Right renal pelvis (tissue), 4 donors: ENCODE measurements around the gene ABI3BP. TPM values are rescaled to one million over a fixed set of nuclear protein-coding genes. Genes with fewer than 3 reads are reported as not detected.
"Not testable (repeated sequence)": the region's sequence is repeated elsewhere in the genome, so short reads cannot be mapped to it uniquely, and the experiment has no call there.

Source experiments
- DNase-seq, 4 donors: peaks; one replicate each; pipeline ENCODE4 v3.0.0-alpha.2; 2013; ENCODE audit warnings: low read depth in 4 of 4, low spot score in 3 of 4, missing footprints in 1 of 4
- polyA plus RNA-seq, 4 donors: library from polyadenylated mRNA; unstranded; fragments of 120-200 nt; gene quantifications; one replicate each; pipeline ENCODE4 v1.2.1, GENCODE V29; 2013; ENCODE audit not compliant: insufficient read length in 4 of 4

ABI3BP gene
- polyA plus RNA-seq, 4 donors, result 18.4 to 38.1 (median 28.2) TPM

DNA sequence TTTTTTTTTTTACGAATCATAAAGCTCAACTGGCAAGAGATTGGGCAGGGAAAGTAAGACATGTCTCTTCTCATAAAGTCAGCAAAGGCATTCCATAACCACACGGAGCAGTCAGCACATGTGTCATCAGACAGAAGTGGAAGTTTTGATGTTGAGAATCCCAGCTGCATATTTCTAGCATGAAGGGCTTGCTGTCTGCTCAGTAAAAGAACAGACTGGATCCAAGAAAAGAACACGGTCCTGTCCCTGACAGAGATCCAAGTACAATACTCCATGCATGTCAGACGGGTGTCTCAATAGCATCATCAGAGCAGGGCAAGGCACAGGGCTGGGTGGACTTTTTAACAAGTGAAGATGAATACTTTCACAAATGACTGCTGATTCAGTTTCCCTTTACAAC, 38.2 kb downstream of the ABI3BP start:
- DNase-seq, result no peak

DNA sequence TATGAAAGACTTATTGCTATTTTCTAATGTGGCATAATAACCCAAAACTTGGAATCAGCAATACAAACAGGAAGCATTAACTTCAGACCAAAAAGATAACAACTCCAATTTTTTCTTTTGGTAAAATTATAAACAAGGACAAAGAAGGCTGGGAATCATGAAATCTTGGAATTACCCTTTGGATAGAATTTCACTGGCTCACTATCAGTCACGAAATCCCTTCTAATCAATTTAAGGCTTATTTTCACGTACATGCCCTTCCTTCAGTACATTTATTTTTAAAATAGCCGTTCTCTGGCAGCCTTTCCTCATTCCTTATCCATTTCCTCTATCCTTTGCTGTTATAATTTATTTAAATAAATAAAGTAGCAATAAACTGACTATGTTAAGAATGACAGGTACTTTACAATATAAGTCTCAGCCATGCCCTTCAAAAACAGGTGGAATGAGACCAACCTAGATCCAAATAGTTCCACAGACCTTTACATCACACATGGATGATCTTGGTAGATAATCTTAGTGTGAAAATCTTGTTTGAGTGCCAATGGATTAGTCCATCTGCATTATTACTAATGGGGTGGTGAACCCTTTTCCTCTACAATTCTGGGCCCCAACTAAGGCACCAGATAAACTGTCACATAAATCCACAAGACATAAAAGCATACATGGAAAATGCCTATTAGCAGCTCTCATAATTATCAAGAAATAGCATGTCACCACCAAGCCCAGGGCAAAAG, 38.9 kb downstream of the ABI3BP start:
- DNase-seq, result no peak

DNA sequence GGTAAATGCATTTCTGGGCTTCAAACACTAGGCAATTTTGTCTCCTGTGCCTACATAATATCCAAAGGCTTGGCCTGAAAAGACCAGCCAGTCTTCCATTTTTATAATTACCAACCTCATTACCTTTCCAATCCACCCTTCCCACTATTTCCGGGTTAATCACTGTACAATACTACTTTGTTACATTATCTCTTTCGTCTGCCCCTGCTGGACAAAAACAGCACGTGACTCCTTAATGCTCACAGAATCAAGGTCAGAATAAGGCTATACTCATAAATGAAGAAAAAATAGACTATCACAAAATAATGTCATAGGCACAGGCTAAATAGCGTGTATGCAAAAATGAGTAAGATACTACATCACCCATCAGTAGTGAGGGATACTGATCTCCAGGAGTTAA, 40.1 kb downstream of the ABI3BP start:
- no peak for DNase-seq

DNA sequence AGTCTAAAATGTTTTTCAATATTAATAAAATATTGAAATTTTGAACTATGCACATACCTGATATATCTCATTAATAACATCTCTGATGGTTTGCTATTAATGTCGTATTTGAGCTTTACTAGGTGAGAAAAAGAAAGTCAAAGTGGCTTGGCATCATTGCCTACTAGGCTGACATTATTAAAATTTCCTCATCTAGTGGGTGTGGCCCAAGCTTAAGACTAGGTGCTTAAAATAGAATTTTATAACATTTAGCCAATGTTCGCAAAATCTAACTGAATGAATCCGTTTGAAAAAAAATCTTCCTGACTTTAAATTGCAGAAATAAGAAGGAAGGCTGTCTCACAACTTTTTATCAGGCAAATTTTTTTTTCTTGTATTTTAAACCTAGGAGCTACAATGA, 46.1 kb downstream of the ABI3BP start:
- DNase-seq, result no peak

DNA sequence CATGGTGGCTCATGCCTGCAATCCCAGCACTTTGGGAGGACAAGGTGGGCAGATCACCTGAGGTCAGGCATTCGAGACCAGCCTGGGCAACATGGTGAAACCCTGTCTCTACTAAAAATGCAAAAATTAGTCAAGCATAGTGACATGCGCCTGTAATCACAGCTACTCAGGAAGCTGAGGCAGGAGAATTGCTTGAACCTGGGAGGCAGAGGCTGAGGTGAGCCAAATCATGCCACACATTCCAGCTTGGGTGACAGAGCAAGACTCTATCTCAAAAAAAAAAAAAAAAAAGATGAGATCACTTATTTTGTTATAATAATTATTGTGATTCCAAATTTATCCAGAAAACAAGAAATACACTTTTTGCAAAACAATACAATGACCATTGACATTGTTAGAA, 47.1 kb downstream of the ABI3BP start:
- not testable (repeated sequence) for DNase-seq

DNA sequence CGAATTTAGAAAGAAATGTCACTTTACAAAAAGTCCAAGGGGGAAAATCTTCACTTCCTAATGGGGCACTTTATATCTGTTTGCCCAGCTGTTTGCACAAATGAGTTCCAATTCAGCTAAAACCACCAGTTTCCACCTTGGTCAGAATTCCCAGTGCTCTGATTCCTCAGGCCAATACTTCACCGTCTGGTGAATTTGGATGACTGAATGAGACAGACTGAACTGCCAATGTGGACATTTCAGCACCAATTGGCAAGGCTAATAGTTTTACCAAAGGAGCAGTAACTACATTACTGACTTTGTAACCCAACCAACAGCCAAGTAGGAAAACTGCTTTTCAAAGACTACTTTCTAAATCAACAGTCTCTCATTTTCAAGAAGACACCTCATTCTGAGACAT, 51.8 kb downstream of the ABI3BP start:
- DNase-seq, result no peak

DNA sequence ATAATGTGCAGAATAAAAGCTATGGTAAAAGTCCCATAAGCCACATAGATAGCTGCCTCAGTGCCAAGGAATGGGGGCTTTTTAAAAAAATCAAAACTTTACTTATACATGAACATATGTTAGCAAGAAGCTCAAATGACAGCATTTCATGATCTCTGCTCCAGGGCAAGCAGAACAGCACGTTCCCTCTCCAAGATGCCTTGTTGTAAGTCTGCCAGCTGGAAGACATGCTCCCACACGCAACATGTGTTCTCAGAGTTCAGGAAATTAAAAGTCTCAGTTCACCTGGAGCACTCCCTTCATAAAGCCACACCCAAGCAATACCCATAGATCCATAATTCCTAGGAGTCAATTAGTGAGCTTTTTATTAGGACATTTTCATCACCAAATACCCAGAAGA, 52.2 kb downstream of the ABI3BP start:
- DNase-seq, result no peak

DNA sequence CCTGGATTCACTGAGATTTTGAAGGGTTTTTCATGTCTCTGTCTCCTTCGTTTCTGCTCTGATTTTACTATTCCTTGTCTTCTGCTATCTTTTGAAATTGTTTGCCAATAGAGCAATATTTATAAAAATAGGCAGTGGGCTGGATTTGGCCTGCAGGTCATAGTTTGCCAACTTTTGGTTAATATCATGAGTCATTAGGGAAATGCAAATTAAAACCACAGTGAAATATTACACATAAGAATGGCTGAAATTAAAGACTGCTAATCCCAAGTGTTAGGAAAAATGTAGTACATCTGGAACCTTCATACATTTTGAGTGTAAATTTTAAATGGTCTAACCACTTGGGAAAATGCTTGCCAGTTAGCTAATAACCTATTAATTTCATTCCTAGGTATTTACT, 56.3 kb downstream of the ABI3BP start:
- DNase-seq, result no peak

DNA sequence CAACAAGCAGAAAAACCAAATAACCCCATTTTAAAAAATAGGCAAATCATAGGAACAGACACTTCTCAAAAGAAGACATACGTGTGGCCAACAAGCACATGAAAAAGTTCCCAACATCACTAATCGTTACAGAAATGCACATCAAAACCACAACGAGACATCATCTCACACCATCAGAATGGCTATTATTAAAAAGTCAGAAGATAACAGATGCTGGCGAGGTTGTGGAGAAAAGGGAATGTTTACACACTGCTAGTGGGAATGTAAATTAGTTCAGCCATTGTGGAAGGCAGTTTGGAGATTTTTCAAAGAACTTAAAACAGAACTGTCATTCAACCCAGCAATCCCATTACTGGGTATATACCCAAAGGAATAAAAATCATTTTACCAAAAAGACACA, 60.7 kb downstream of the ABI3BP start:
- no peak for DNase-seq

DNA sequence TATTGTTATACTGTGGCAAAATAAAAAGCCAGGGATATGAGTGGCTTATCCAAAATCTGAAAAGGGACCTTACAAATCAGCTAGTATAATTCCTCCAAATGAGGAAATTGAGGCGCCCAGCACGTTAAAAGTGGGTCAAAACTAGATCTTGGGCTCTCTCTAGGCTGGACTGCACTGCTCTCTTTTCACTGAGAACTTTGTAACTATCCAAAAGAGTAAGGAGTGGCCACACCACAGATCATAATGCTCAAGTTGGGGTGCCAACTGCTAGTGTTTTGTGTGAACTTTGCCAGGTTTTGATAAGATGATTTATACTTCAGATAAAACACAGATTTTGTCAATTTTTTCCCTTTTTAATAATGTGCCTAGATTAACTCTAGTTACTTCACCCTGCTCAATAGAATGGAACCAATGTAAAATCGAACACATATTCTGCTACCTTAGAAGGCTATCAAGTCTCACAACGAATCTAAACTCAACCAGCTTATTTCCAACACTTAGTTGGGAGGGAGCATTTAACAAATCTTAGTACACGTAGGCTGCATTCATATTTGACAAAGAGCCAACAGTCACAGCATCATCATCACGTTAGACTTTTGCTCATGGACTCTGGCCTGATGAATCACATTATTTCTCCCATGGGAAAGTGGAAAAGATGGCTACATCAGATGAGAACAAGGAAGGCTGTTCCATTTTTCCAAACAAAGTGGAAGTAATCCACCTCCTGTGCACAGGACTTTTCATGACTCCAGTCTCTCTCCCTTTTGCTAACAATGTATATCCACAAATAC, 64.4 kb downstream of the ABI3BP start:
- DNase-seq, result no peak

DNA sequence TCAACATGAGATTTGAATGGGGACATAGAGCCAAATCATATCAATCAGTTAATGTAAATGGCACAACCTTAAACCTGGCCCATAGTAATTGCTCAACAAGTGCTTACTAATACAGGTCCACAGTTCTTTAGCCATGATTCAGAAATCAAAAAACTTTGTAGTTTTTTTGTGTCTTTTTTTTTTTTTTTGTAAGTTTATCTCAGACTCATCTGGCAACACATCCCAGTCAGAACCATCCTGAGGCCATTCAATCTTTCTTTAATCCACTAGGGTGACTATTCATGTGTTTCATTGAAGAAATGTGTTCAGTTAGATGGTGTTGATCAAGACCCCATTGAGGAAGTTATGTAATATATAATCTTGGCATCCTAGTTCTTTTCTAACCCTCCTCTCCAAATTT, 65.4 kb downstream of the ABI3BP start:
- no peak for DNase-seq

DNA sequence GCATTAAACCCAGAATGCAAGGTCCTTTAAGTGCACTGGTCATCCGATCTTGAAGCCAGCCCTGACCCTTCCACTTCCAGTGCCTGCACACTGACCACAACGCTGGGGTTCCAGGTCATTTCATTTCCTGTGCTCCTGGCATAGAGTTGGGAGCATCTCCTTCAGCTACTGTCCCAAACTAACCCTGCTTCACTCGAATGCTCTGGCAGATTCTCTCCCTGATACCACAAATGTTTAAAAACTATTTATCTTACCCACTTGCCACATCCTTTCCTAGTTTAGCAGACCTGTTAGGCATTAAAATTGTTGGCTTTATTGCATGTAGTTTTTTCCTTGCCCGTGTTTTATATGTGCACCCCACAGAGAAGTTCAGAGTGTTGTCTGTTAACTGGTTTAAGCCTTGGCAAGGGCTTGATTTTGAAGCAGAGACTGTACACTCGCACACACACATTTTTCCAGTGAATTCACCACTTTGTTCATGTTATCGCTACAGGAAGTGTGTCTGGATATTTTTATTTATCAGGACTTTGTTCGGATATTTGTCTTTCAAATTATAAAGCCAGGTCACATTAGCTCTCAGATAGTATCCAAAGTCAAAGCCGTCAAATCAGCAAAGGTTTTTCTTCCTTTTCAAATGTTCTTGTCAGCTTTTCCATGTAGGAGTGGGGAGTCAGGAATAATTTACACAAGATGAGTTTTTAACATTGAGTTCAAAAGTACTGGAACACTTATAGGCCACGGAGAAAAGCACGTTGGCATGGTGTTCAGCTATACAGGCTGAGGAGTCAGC, 77.3 kb downstream of the ABI3BP start:
- no peak for DNase-seq

DNA sequence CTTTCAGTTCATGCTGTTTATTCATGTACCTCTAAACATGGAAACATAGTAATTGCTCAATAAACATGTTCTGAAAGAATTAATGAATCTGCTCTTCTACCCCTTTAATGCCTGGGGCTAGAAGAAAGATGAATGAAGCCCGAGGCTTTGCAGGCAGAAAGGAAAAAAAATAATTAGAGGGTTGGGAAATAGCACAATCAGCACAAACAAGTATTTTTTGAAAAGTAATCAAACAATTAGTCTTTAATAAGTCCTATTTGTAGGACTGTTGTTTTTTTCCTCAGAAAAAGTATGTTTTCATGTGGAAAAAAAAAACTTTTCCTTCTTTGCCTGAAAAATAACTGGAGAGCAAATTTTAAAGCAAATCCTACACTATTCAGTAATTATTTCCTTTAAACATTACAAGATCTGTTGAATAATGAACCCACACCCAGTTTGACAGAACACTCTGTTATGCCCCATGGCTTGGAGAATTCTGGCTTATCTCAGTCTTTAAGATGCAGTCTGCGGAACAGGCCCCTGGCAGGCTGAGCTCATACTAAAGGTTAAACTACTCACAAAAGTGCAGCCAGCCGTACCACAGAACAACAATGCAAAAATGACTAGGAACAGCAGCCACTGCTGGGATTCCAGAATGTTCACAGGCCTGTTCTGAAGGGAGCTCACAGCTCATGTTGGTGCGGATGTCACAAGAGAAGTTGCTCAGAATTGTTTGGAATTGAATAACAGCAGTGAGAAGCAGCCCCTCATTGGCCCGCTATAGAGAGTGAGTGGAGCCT, 79.2 kb downstream of the ABI3BP start:
- peak in 2 of 4 donors; percentile 29 to 30 for DNase-seq

DNA sequence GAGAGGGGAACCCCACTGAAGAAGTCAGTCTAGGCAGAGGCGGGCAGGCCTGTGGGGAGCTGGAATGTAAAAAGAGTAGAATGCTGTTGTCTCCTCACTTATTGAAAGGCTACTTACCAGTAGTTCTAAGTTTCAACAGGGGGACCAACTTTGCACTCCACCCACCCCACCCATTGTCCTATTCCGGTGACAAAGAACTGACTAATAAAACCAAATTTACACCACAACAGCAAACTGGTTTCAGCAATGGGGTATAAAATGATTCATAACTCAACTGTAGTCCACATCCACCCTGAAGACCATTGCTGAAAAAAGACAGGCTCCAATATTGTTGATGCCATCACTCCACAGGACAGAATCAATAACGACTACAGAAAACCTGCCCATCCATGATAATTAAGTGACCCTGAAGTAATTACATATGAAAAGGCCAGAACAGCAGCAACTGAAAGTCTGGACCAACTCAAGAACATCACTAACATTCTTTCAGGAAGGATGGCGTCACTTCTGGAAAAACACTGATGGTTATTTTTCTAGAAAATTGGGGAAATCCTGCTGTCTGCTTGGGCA, 80.2 kb downstream of the ABI3BP start:
- DNase-seq, result no peak

DNA sequence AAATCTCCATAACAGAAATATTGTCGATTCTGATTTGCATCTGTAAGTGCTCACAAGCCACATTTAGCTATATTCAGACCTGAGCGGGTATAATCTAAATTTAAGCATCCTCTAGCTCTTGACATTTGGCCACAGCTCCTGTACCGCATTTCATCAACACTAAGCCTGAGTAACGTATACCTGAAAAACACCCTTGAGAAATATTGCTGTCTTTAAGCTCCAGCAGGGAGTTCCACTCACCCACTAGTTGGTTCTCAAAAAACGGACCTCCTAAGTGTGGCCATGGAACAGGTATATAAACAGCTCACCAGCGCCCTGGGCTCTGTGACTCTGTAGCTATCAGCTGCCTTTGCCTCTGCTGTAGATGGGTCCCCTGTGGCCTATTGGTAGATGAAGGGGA, 80.7 kb downstream of the ABI3BP start:
- no peak for DNase-seq

DNA sequence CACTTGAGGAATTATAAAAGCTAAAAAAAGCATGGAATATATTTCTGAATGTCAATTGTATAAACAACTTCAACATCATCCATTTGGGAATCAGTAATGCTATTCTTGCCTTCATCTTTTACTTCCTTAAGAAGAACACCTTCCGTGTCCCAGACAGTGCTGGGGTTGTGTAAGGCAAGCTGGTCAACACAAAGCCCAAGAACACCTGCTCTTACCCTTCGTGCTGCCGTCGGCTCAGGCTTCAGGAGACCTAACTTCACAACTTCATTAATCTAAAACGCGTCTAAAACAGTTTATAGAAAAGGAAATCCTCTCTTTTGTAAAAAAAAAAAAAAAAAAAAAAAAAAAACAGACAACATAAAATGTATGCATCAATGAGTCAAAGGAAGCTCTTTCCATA, 81.3 kb downstream of the ABI3BP start:
- no peak for DNase-seq

DNA sequence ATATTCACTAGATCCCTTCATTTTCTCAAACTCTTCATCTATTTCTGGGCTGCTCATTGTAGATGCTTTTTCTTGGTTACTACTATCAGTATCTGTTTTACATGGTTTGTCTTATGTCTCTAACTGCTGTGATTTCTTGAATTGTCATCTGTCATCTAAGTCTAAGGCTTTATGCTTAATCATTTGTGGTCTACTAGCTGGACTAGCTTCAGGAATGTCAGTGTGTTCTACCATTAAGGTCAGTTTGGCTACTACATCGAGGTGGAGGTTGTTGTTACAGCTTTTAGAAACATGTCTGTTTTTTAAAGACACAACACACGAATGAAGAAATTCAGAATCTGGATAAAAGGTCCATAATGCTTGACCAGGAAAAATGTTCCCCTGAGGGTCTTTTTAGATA, 82.2 kb downstream of the ABI3BP start:
- no peak for DNase-seq

DNA sequence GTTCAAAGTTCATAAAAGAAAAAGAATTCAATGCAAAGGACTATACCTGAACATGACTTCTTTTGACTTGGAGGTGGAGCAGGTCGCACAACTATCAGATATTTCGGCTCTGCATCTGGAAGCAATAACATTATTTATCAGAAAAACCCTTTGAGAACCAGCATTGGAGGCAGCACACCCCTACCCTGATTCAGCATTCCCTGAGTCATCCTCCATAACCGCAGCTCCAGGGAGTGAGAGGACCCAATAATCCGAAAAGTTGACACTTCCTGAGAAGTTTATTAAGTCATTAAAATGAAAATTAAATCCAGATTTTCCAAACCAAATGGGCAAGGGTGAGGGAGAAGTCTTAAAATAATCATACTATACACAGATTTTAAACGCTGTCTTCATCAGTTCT, 90.6 kb downstream of the ABI3BP start:
- DNase-seq, result no peak

DNA sequence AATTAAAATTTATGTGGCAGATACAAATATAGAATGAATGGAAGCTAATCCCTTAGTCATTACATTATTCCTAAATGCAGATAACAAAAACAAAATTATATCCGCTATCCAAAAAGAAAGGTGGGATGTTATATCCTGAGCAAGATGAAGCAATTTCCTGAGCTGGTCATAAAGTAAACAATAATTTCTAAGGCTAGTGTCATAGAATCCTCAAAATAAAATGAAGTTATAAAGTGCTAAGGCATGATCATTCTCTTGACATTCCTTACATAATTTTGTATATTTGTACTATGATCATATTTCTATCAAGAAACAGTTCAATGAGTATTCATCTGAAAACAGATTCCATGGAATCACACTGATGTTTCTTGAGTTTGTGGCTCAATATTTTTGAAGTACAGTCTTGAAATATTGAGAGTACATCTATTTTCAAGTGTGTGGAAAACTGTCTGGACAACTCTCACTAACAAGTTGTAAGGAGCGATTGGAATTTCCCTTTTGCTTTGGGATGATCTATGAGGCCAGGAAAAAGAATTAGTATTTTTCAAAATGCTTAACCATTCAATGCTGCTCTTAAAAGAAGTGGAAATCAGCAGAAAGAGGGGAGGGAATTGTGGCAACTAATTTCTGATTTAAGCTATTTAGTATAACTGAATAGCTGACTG, 92.4 kb downstream of the ABI3BP start:
- DNase-seq, result no peak
